ENCODE data around the gene CD163L1.

The CD163L1 gene

DNA sequence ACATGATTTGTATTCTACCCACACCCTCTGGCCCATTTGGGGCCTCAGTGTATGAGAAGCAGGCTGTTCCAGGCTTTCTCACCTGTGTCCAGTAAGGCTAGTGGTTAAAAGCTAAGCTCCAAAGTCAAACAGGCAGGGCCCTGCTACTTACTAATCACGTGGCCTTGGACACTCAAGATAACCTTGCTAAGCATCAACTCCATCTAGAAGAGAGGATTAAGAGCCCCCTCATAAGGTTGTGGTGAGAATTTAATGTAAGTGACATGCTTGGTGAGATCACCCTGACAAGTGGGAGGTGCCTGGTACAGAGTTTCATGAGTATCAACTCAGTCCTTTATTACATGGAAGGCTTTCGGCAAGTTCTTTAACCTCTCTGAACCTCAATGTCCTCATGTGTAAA lies 122.3 kb downstream of the CD163L1 start:
- no peak for DNase-seq

GRCh38 chr12:7319930-7320329 lies 124.0 kb downstream of the CD163L1 start:
- DNase-seq: no peak

DNA sequence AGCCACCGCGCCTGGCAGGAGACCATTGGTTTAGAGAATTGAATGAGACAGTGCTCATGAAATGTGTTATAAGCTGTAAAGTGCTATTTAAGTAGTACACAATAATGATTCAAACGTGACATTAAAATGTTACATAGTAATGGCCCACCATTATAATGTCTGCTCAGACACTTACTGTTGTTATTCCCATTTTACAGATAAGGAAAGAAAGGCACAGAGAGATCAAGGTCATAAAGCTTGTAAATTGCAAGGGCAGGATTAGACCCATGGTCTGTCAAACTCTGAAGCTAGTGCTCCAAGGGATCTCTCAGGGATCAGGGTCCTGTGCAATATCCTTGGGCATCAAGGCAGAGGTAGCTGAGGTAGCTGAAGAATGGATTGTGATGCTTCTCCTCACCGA lies 133.9 kb downstream of the CD163L1 start:
- no peak for DNase-seq

All from NCI-H510A (cell line).